ENCODE results near the gene ZNF778. TPM values are rescaled to one million over a fixed set of nuclear protein-coding genes. Genes with fewer than 3 reads are reported as not detected.

Gene ZNF778
- total and polyA plus RNA-seq, 2 of the 13 experiments (the other 11 are each of a cell fraction or from before 2014, with no cell fraction given) = 3.8 to 7.2 TPM

DNA sequence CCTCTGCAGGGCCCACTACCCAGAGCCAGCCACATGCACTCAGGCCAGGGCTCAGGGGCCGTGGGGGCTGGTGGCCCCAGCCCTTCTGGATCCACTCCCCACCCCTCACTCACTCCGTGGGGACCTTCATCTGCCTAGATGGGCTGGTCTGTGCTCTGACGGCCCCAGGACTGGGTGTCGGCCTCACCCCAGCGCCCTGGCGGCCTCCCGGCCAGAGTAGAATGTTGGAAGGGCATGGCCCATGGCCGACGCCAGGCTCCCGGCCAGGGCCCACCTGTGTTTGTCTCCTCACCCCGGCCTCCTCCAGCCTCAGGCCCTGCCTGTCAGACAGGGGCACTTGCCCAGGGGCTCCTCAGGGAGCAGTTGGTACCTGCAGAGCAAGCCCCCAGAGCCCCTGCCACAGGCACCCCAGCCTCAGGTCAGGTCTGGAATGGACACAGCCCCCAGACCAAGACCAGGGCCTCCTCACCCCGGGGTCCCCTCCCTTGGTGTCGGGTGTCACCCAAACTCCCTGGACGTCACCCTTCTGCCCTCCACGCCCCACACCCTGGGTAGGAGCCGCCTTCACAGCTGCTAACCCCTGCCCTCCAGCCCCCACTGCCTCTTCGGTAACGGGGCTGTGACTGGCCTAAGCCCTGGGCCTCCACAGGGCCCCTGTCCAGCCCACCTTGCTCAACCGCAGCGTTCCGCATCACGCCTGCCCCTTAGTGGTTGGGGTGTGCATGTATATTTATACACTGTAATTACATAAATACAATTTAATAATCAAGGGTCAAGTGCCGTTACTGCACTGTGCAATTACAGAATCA lies 48.9 kb upstream of the ZNF778 start:
- H3K9me3 ChIP-seq (ENCODE audit: low read length) = no peaks in the 10 kb centered on the region
- ATAC-seq (no peak), DNase-seq (ENCODE audit: low spot score) (no peak), FAIRE-seq (no peak)
- WGBS (ENCODE audit: low lambda C conversion rate) = 36% methylated on average over 14 of the region's 23 CpGs
- no peak overlapping the region for H3K9ac ChIP-seq (ENCODE audit: insufficient read depth, low read depth, low read length)
- no peak overlapping the region for H3K27ac ChIP-seq (ENCODE audit: extremely low read length, insufficient read depth, low read length)
- ChIA-PET CTCF (ENCODE audit: low intra/inter-chr PET ratio, low total read pairs) (interaction anchor here (1.2 to 3.4 kb wide), 3 partner anchors 227 to 329 kb away, joined by 5 to 17 read pairs (median 13); no protein-coding TSS in a partner anchor), POLR2A (no interaction called here)
- peaks cover 37 to 80% of the 10 kb centered on the region in 2 experiments for H3K27me3 ChIP-seq (ENCODE audit: control insufficient read depth in 1 of 2, insufficient read depth in 2 of 2, low read length in 2 of 2)
- BruUV-seq (replicated peaks) = no TSS peak
- H3K36me3 ChIP-seq (replicated peaks in 1 of 2; ENCODE audit: control insufficient read depth in 1 of 2, insufficient read depth in 2 of 2, low read length in 2 of 2) = no peaks in the 10 kb centered on the region
- in situ Hi-C loops (cut with HindIII; ENCODE audit: extremely low pct_ligation_motif_present, low pct_unique_long_range_greater_than_20kb) = loop anchor here (5.0 kb wide), 3 partner anchors 231 to 411 kb away; no protein-coding TSS in a partner anchor
- peaks cover 53% of the 10 kb centered on the region for H3K4me1 ChIP-seq (ENCODE audit: insufficient read depth, low read length)
- no peak overlapping the region for H3K4me2 ChIP-seq (ENCODE audit: low read depth, low read length)
- no peak overlapping the region for H2AFZ ChIP-seq (ENCODE audit: low read length)
- intact Hi-C loops (cut with micrococcal nuclease; ENCODE audit: unreplicated experiment) = loop anchor here (5.0 kb wide), 4 partner anchors 226 to 426 kb away; no protein-coding TSS in a partner anchor
- no peaks in the 10 kb centered on the region for H3K79me2 ChIP-seq (ENCODE audit: insufficient read depth, low read length)
- H4K20me1 ChIP-seq (ENCODE audit: insufficient read depth, low read length) = peaks cover 10% of the 10 kb centered on the region
- no peak overlapping the region for H3K4me3 ChIP-seq (replicated peaks in 1 of 3; ENCODE audit: insufficient read depth in 1 of 3, low read depth in 2 of 3, low read length in 3 of 3)
- TF ChIP-seq, protein P1, sequence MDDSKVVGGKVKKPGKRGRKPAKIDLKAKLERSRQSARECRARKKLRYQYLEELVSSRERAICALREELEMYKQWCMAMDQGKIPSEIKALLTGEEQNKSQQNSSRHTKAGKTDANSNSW (CRISPR knock-in tag; IDR thresholded peaks at IDR 0.05; ENCODE audit: borderline replicate concordance) = no peak
- no peak for TF ChIP-seq CBX5 (CRISPR knock-in tag; IDR thresholded peaks at IDR 0.05; ENCODE audit: borderline replicate concordance)
- no peak for TF ChIP-seq SAP130 (CRISPR knock-in tag; IDR thresholded peaks at IDR 0.05; ENCODE audit: low read depth)
- no peak for TF ChIP-seq MXI1 (IDR thresholded peaks at IDR 0.05; ENCODE audit: borderline replicate concordance, low read depth, low read length)
- TF ChIP-seq NFIB (CRISPR knock-in tag; IDR thresholded peaks at IDR 0.05; ENCODE audit: borderline replicate concordance) = 0 out of 2 replicates have a peak, but pooled peaks have one; percentile 30
- TF ChIP-seq RELA (CRISPR knock-in tag; IDR thresholded peaks at IDR 0.05) = no peak
- TF ChIP-seq, protein P2, sequence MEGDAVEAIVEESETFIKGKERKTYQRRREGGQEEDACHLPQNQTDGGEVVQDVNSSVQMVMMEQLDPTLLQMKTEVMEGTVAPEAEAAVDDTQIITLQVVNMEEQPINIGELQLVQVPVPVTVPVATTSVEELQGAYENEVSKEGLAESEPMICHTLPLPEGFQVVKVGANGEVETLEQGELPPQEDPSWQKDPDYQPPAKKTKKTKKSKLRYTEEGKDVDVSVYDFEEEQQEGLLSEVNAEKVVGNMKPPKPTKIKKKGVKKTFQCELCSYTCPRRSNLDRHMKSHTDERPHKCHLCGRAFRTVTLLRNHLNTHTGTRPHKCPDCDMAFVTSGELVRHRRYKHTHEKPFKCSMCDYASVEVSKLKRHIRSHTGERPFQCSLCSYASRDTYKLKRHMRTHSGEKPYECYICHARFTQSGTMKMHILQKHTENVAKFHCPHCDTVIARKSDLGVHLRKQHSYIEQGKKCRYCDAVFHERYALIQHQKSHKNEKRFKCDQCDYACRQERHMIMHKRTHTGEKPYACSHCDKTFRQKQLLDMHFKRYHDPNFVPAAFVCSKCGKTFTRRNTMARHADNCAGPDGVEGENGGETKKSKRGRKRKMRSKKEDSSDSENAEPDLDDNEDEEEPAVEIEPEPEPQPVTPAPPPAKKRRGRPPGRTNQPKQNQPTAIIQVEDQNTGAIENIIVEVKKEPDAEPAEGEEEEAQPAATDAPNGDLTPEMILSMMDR (CRISPR knock-in tag; IDR thresholded peaks at IDR 0.05) = 0 out of 2 replicates have a peak, but pooled peaks have one; percentile 17
- TF ChIP-seq, protein P3, sequence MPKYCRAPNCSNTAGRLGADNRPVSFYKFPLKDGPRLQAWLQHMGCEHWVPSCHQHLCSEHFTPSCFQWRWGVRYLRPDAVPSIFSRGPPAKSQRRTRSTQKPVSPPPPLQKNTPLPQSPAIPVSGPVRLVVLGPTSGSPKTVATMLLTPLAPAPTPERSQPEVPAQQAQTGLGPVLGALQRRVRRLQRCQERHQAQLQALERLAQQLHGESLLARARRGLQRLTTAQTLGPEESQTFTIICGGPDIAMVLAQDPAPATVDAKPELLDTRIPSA (CRISPR knock-in tag; IDR thresholded peaks at IDR 0.05; ENCODE audit: borderline replicate concordance) = 0 out of 2 replicates have a peak, but pooled peaks have one; percentile 41
- no peak for TF ChIP-seq ZSCAN22 (CRISPR knock-in tag; IDR thresholded peaks at IDR 0.05)
- TF ChIP-seq, protein P4, sequence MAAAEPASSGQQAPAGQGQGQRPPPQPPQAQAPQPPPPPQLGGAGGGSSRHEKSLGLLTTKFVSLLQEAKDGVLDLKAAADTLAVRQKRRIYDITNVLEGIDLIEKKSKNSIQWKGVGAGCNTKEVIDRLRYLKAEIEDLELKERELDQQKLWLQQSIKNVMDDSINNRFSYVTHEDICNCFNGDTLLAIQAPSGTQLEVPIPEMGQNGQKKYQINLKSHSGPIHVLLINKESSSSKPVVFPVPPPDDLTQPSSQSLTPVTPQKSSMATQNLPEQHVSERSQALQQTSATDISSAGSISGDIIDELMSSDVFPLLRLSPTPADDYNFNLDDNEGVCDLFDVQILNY (CRISPR knock-in tag; conservative IDR thresholded peaks at IDR 0.05) = no peak
- TF ChIP-seq JUNB (CRISPR knock-in tag; IDR thresholded peaks at IDR 0.05; ENCODE audit: borderline replicate concordance) = no peak
- TF ChIP-seq RCOR2 (CRISPR knock-in tag; IDR thresholded peaks at IDR 0.05) = no peak
- peak; percentile 65; the same call in 1 of the 2 replicates for TF ChIP-seq KLF15 (CRISPR knock-in tag; IDR thresholded peaks at IDR 0.05; ENCODE audit: borderline replicate concordance)
- no peak for TF ChIP-seq DNMT1 (CRISPR knock-in tag; IDR thresholded peaks at IDR 0.05)
- no peak for TF ChIP-seq ZBTB21 (CRISPR knock-in tag; IDR thresholded peaks at IDR 0.05)
- TF ChIP-seq HNRNPLL (IDR thresholded peaks at IDR 0.05; ENCODE audit: low read depth, low read length, poor library complexity, severe bottlenecking) = peak; percentile 12
- TF ChIP-seq ZNF629 (CRISPR knock-in tag; conservative IDR thresholded peaks at IDR 0.05) = no peak
- no peak for TF ChIP-seq SYNCRIP (IDR thresholded peaks at IDR 0.05; ENCODE audit: insufficient read depth, low read depth, low read length)

Measured in HepG2 (cell line).